HFF-Myc (cell line): ENCODE results near the gene CCDC70.

Source experiments
- DNase-seq: peaks from one replicate; pipeline ENCODE4 v3.0.0-alpha.2; 2011; ENCODE audit warnings: low read depth; ENCODE audit errors: extremely low read depth
- H3K4me3 ChIP-seq: replicated peaks from 2 replicates; pipeline ENCODE4 v1.5.1; 2011; ENCODE audit warnings: low read depth, mild to moderate bottlenecking, control low read depth, low read length
- TF ChIP-seq, protein P1 (sequence below): IDR thresholded peaks from 2 replicates; pipeline ENCODE4 v1.5.1; 2012; ENCODE audit warnings: mild to moderate bottlenecking, low read depth, low read length, control low read depth; ENCODE audit errors: missing control alignments

Gene CCDC70

DNA sequence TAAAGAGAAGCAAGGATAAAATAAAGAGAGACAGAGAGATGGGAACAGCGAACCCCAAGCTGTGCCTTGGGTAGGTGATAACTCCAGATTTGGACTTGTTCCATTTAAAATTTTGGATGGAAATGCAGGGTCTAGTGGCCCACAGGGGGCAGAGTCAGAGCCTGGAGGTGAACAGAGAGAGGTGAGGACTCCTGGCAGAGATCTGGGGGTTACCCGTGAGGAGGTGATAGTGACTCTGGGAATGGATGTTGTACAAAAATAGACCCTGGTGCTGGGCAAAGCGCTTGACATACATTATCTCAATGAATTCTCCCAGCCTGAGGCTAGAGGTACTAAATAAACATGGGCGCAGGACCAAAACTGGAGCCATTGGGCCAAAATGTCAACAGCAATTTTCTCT, 43.5 kb upstream of the CCDC70 start:
- TF ChIP-seq, protein P1, sequence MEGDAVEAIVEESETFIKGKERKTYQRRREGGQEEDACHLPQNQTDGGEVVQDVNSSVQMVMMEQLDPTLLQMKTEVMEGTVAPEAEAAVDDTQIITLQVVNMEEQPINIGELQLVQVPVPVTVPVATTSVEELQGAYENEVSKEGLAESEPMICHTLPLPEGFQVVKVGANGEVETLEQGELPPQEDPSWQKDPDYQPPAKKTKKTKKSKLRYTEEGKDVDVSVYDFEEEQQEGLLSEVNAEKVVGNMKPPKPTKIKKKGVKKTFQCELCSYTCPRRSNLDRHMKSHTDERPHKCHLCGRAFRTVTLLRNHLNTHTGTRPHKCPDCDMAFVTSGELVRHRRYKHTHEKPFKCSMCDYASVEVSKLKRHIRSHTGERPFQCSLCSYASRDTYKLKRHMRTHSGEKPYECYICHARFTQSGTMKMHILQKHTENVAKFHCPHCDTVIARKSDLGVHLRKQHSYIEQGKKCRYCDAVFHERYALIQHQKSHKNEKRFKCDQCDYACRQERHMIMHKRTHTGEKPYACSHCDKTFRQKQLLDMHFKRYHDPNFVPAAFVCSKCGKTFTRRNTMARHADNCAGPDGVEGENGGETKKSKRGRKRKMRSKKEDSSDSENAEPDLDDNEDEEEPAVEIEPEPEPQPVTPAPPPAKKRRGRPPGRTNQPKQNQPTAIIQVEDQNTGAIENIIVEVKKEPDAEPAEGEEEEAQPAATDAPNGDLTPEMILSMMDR, result no peak
- H3K4me3 ChIP-seq, result no peak overlapping the region
- DNase-seq, result no peak

DNA sequence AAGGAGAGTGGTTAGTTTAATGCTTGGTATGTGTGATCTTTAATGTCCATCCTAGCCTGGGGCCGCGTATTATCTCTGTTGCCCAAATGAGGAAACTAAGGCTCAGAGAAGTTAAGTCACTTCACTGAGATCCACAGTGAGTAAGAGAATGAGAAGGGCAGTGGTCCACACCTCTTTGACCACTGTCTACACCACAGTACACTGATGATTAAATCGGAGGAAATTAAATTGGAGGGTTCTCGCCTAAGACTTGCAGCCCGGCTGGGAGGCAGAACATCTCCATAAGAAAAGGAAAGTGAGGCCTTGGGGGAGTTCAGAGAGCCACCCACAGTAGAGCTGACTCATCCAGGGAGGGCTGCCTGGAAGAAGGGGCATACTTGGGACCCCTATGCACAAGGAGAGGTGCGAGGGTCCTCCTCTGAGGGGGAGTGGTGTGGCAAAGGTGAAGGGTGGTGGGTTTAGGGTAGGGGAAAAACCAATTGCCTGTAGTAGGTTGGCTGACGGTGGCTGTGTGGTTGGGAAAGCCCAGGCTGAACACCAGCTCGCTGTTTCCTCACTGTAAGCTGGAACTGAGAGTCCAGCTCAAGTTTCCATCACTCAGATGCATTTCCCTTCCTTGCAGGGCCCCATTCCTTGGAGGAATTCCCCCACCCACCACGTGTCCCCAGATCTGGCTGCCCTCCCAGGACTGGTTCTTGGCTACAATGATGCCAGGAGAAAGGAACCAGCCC, 42.8 kb upstream of the CCDC70 start:
- H3K4me3 ChIP-seq, result no peak overlapping the region
- no peak for DNase-seq
- TF ChIP-seq, protein P1, result no peak

DNA sequence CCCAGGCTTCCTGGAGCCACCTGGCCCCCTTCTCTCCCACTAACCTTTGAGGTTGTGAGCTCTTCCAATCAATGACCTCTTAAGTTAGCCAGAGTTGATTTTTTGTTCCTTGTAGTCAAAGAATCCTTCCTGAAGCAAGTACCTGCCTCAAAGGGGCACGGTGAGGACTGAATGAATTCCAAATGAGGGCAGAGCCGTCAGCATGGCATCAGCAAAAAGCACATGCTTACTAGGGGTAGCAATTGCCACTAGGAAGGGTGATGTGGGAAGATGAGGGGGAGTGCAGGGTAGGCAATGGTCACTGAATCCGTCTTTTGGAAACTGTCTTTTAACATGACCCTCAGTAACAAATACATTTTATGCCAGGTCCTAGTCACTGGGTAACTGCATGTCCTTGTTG, 42.2 kb upstream of the CCDC70 start:
- no peak overlapping the region for H3K4me3 ChIP-seq
- TF ChIP-seq, protein P1, result no peak
- no peak for DNase-seq

DNA sequence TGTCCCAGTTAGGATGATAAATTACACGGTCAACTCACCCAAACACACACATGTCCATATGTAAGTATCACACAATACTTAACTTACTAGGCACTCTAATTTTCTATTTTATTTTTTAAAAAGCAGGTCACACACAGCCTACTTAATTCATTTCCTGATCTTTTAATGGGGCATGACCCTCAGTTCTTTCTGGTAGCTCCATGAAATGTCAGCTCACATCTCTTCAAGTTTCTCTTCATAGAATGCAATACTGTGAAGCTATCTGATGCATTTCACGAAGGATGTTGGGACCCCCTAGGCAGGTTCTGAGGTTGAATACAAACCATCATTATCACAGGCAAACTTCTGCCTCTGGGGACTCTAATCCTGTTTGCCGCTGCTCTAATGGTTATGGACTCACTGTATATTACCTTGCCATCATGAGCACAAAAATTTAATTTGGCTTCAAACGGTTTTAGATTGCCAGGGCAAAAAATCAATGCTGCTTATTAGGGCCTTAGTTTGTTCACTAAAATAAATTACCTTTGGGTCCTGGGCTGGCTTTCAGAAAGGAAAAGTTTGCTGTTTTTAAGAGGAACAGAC, 41.7 kb upstream of the CCDC70 start:
- no peak for DNase-seq
- TF ChIP-seq, protein P1, result no peak

DNA sequence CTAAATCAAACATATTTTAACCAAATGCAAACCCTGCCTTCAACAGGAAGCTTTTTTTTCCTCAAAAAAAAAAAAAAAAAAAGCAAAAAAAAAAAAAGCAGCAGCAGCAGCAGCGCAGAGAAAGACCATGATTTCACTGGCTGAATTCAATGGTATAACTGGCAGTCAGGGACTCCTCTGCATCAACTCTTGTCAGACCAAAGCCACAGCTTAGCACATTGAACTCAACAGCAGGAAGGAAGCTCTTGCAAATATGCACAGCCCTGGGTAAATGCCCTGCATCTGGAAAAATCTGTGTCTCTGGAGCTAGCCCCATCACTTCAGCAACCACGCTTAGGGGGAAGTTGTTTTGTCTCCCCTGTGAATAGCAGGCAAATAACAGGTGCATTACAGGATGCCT, 40.2 kb upstream of the CCDC70 start:
- TF ChIP-seq, protein P1, result no peak
- no peak overlapping the region for H3K4me3 ChIP-seq
- DNase-seq, result no peak

More for the DNA sequence above, 41.7 kb upstream of the CCDC70 start:
- H3K4me3 ChIP-seq, result no peak overlapping the region

DNA sequence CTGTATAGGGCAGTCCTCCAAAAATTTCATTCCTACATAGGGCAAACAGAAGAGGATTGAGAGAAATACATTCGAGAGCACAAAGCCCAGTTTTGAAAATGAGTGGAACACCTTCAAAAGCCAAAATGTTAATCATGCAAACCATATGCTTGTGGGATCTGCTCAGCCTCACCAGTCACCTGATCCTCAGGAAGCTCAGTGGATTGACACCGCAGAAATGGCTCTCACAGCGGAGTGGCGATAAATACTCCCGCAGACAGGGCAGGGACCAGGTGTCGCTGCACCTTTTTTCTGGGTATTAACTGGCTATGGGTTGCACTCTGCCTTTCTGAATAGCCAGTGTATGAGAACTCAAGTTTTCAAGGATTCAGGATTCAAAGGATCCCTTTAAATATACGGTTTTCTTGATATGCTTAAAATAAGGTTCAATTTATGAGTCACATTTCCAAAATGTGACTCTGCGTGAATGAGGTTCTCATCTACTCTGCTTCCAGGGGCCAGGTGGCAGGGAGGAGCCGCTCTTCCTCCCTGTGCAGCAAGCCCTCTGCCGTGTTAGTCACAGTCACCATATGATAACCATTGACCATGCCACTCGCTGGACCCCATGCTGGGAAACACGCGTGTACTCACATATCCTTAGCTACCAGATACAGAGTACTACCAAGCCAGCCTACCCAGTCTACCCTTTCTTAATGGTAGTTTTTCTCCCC, 39.5 kb upstream of the CCDC70 start:
- DNase-seq, result no peak
- TF ChIP-seq, protein P1, result no peak
- no peak overlapping the region for H3K4me3 ChIP-seq
